ENCODE measurements around the gene CA9. TPM values are rescaled to one million over a fixed set of nuclear protein-coding genes. Genes with fewer than 3 reads are reported as not detected.

Gene CA9
- total and polyA plus RNA-seq, 8 donors, result 0.26 to 1.8 (median 1.3) TPM; not detected in 1

DNA sequence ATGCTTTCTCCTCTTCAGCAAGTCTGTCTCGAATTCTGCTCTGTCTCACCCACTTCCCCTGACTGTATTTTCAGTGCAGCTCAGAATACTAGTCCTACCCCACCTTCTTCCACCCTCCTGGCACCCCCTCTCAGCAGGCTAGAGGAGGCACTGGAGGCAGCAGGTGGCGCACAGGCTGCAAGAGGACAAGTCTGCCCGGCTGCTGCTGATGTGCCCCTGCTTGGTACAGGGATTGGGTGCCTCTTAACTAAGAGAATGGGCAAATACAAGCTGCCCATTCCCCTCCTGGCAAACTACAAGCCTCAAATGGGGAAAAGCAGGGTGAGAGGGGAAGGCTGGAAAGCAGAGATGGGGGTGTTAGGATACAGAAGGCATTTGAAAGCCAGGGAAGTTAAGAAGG lies 53.2 kb downstream of the CA9 start:
- Histone ChIP-seq H3K9me3 (no peaks in the 10 kb centered on the region), H3K27ac (peak overlapping the region; percentile 73 to 97), H3K4me1 (peaks cover 49 to 57% of the 10 kb centered on the region in 2 donors), H3K36me3 (peaks cover 3 to 53% of the 10 kb centered on the region in 2 donors), H3K27me3 (no peaks in the 10 kb centered on the region), H3K4me3 (peak overlapping the region in 1 of 2 donors; percentile 83)
- DNase-seq (no peak), ATAC-seq (peak; percentile 30)
- intact Hi-C loops (cut with DNase I), result loop anchor here in 1 of 2 donors (10.0 kb wide), 1 partner anchor 62 kb away; the partner anchor contains the start of gene ARHGEF39
- no peak for TF ChIP-seq CTCF (IDR thresholded peaks at IDR 0.05)

DNA sequence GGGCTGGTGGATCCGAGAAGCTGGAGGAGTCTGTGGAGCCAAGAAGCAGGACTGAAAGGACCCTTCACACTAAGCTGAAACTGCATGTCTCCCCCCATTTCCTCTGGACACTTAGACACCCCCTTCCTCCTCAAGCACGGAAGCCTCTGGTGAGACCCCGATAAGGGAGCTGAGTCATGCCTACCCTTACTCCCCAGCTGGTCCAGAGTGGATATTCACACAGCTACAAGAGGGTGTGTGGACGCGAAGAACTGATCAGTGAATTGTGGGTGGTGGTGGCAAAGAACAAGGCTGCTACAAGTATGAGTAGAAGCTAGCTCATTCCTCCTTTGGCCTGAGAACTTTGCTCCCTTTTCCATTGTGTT lies 53.9 kb downstream of the CA9 start:
- Histone ChIP-seq H3K4me3 (peak overlapping the region in 1 of 2 donors; percentile 83), H3K9me3 (no peaks in the 10 kb centered on the region), H3K27ac (peak overlapping the region; percentile 73 to 97), H3K27me3 (no peaks in the 10 kb centered on the region), H3K36me3 (peaks cover 0 to 46% of the 10 kb centered on the region in 2 donors), H3K4me1 (peaks cover 49 to 57% of the 10 kb centered on the region in 2 donors)
- intact Hi-C loops (cut with DNase I), result loop anchor here in 1 of 2 donors (10.0 kb wide), 1 partner anchor 63 kb away; the partner anchor contains the start of gene ARHGEF39
- DNase-seq (no peak), ATAC-seq (no peak)
- TF ChIP-seq CTCF (IDR thresholded peaks at IDR 0.05), result no peak

GRCh38 chr9:35728041-35728971 lies 54.6 kb downstream of the CA9 start:
- no peak for TF ChIP-seq CTCF (IDR thresholded peaks at IDR 0.05)
- peak overlapping the region; percentile 73 to 97 for H3K27ac ChIP-seq
- H3K9me3 ChIP-seq, result no peaks in the 10 kb centered on the region
- H3K36me3 ChIP-seq, result peaks cover 0 to 39% of the 10 kb centered on the region in 2 donors
- intact Hi-C loops (cut with DNase I), result loop anchor here in 1 of 2 donors (10.0 kb wide), 1 partner anchor 64 kb away; the partner anchor contains the start of gene ARHGEF39
- peak; percentile 74 to 87 (median 82) for DNase-seq
- H3K4me3 ChIP-seq, result peak overlapping the region in 1 of 2 donors; percentile 83
- ATAC-seq, result peak; percentile 10
- H3K27me3 ChIP-seq, result no peaks in the 10 kb centered on the region
- H3K4me1 ChIP-seq, result peaks cover 52 to 61% of the 10 kb centered on the region in 2 donors

DNA sequence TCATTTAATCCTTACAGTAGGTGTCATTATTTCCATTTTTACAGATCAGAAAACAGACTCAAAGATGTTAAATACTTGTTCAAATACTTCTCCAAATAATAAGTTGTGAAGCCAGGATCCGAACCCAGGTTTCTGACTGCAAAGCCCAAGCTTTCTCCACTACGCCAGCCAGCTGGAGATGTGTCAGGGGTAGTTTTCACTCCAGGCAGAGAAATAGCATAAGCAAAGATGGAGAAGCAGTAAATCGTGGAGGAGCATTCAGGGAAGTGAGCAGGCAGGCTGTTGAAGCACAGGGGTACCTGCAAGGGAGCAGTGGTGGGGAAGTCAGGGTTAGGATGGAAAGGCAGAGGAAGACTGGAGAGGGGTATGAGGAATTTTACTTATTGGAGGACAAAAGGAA lies 55.4 kb downstream of the CA9 start:
- intact Hi-C loops (cut with DNase I), result loop anchor here in 1 of 2 donors (10.0 kb wide), 1 partner anchor 64 kb away; the partner anchor contains the start of gene ARHGEF39
- DNase-seq (no peak), ATAC-seq (no peak)
- Histone ChIP-seq H3K9me3 (no peaks in the 10 kb centered on the region), H3K27ac (peak overlapping the region; percentile 73 to 97), H3K4me1 (peaks cover 59 to 69% of the 10 kb centered on the region in 2 donors), H3K36me3 (peaks cover 0 to 32% of the 10 kb centered on the region in 2 donors), H3K4me3 (peak overlapping the region; percentile 18 to 83), H3K27me3 (no peaks in the 10 kb centered on the region)
- no peak for TF ChIP-seq CTCF (IDR thresholded peaks at IDR 0.05)

All from left lung (tissue), 10 donors.